Psoas muscle (tissue), 8 donors: ENCODE data around the gene TSPAN9. TPM values are rescaled to one million over a fixed set of nuclear protein-coding genes. Genes with fewer than 3 reads are reported as not detected.
A peak's percentile ranks its signal among the peaks of the same experiment; 100 is the strongest.

Source experiments
- ATAC-seq, 4 donors: fragments of 200-7000 bp; cut with Tn5 transposase; one replicate each; pipeline ENCODE4 v1.9.1; 2020; ENCODE audit warnings: moderate library complexity in 3 of 4, mild to moderate bottlenecking in 2 of 4
- DNase-seq, 2 donors: peaks; one replicate each; pipeline ENCODE4 v3.0.0-alpha.2; 2020
- H3K27ac ChIP-seq: fragments of 200-600 bp; one replicate; pipeline ENCODE4 v1.8.0; 2022
- H3K27me3 ChIP-seq, 3 donors: fragments of 200-600 bp in 1 of 3; one replicate each; pipeline versions ENCODE4 v1.6.1 to v1.8.0; 2013 to 2022; ENCODE audit warnings: low read length in 2 of 3, mild to moderate bottlenecking in 2 of 3, moderate library complexity in 1 of 3; ENCODE audit not compliant: insufficient read depth in 3 of 3
- H3K36me3 ChIP-seq, 2 donors: fragments of 200-600 bp in 1 of 2; one replicate each; pipeline versions ENCODE4 v1.6.1 to v1.8.0; 2013 to 2022; ENCODE audit warnings: low read depth in 1 of 2, mild to moderate bottlenecking in 1 of 2, moderate library complexity in 1 of 2; ENCODE audit not compliant: insufficient read depth in 1 of 2
- H3K4me1 ChIP-seq: fragments of 200-600 bp; one replicate; pipeline ENCODE4 v1.8.0; 2022
- H3K4me3 ChIP-seq: fragments of 200-600 bp; one replicate; pipeline ENCODE4 v1.8.0; 2022; ENCODE audit warnings: mild to moderate bottlenecking
- H3K9me3 ChIP-seq: fragments of 200-600 bp; one replicate; pipeline ENCODE4 v1.8.0; 2022
- WGBS, 3 donors: extraction: QIAGEN DNeasy Blood & Tissue Kit; methylation state at CpG; one replicate each; pipeline versions ENCODE4 v1.1.6 to v1.1.7; 2013; 5-methylcytosine and 5-hydroxymethylcytosine counted together
- intact Hi-C, 2 donors: fragments of 100-400 bp; cut with DNase I; formaldehyde crosslinking; loops; one replicate each; pipeline versions ENCODE4 v1.11.0 to v1.14.2; 2022
- polyA plus RNA-seq, 3 donors: library from polyadenylated mRNA; stranded (reverse); fragments of 200-250 nt; gene quantifications; one replicate each; pipeline ENCODE4 v1.2.3, GENCODE V29; 2013
- total RNA-seq, 4 donors: library from RNA; stranded (reverse); fragmentation: NEBNext Ultra II Directional in 2 of 4; extraction: Animal tissue kit (Norgen Biotek cat#: 25700) in 2 of 4; gene quantifications; one replicate each; pipeline versions ENCODE4 v1.2.1 to v1.2.4, GENCODE V29; 2021 to 2023
- TF ChIP-seq, protein P1 (sequence below): fragments of 200-600 bp; IDR thresholded peaks from one replicate; pipeline ENCODE4 v1.8.0; 2022; ENCODE audit warnings: antibody characterized with exemption
- donor health status: healthy with polysubstance abuse.
- donor health status: DM: no; HTN: no; CAD: no; lungs with moderate emphysema.
- donor health status: Bipolar disorder and iron deficiency.
- donor health status: healthy.
- donor health status: DM: yes; HTN: yes; CAD: no.
- donor health status: DM: no; HTN: no; CAD: no.
- donor health status: DM: no; HTN: no; CAD: no.
- donor health status: DM: yes; HTN: yes; CAD: no.

Gene TSPAN9
- total and polyA plus RNA-seq, 7 donors = 6.4 to 28.0 (median 11.6) TPM

- peak; percentile 50 to 74 for DNase-seq
- Histone ChIP-seq H3K9me3 (no peaks in the 10 kb centered on the region), H3K4me3 (peak overlapping the region; percentile 71), H3K27me3 (no peaks in the 10 kb centered on the region), H3K4me1 (peaks cover 42% of the 10 kb centered on the region), H3K36me3 (no peaks in the 10 kb centered on the region), H3K27ac (peak overlapping the region; percentile 67)
- intact Hi-C loops = loop anchor here (5.0 kb wide), 5 partner anchors 37 to 128 kb away; no protein-coding TSS in a partner anchor
- peak; percentile 64 to 81 (median 76) for ATAC-seq
- 1 to 9% (median 3%) methylated on average over 40 to 49 of the region's 49 CpGs for WGBS, 3 donors
- TF ChIP-seq, protein P1, sequence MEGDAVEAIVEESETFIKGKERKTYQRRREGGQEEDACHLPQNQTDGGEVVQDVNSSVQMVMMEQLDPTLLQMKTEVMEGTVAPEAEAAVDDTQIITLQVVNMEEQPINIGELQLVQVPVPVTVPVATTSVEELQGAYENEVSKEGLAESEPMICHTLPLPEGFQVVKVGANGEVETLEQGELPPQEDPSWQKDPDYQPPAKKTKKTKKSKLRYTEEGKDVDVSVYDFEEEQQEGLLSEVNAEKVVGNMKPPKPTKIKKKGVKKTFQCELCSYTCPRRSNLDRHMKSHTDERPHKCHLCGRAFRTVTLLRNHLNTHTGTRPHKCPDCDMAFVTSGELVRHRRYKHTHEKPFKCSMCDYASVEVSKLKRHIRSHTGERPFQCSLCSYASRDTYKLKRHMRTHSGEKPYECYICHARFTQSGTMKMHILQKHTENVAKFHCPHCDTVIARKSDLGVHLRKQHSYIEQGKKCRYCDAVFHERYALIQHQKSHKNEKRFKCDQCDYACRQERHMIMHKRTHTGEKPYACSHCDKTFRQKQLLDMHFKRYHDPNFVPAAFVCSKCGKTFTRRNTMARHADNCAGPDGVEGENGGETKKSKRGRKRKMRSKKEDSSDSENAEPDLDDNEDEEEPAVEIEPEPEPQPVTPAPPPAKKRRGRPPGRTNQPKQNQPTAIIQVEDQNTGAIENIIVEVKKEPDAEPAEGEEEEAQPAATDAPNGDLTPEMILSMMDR = no peak
Measured at GRCh38 chr12:3200032-3200617, 122.9 kb downstream of the TSPAN9 start.

GRCh38 chr12:3200814-3201233 lies 123.6 kb downstream of the TSPAN9 start:
- Histone ChIP-seq H3K4me3 (peak overlapping the region; percentile 71), H3K9me3 (no peaks in the 10 kb centered on the region), H3K36me3 (no peaks in the 10 kb centered on the region), H3K4me1 (peaks cover 49% of the 10 kb centered on the region), H3K27me3 (no peaks in the 10 kb centered on the region), H3K27ac (peak overlapping the region; percentile 67)
- DNase-seq (no peak), ATAC-seq (peak in 3 of 4 donors; percentile 9 to 27 (median 19))
- intact Hi-C loops = loop anchor here (5.0 kb wide), 5 partner anchors 36 to 129 kb away; no protein-coding TSS in a partner anchor
- WGBS, 3 donors = 13 to 19% (median 15%) methylated on average over 33 to 41 of the region's 41 CpGs
- TF ChIP-seq, protein P1 = no peak

GRCh38 chr12:3201339-3202051 lies 124.3 kb downstream of the TSPAN9 start:
- DNase-seq = no peak
- WGBS, 3 donors = 42 to 45% (median 42%) methylated on average over 10 of the region's 10 CpGs

GRCh38 chr12:3202096-3202495 lies 124.9 kb downstream of the TSPAN9 start:
- no peaks in the 10 kb centered on the region for H3K36me3 ChIP-seq
- no peak for DNase-seq
- no peaks in the 10 kb centered on the region for H3K27me3 ChIP-seq
- peaks cover 58% of the 10 kb centered on the region for H3K4me1 ChIP-seq
- no peak overlapping the region for H3K27ac ChIP-seq
- H3K4me3 ChIP-seq = peak overlapping the region; percentile 71
- intact Hi-C loops = loop anchor here (2.0 to 5.0 kb wide), 7 partner anchors 35 to 130 kb away; no protein-coding TSS in a partner anchor
- ATAC-seq = no peak
- no peaks in the 10 kb centered on the region for H3K9me3 ChIP-seq
- TF ChIP-seq, protein P1 = no peak
- WGBS, 3 donors = 34 to 44% (median 42%) methylated on average over 11 of the region's 11 CpGs

More at GRCh38 chr12:3201339-3202051, 124.3 kb downstream of the TSPAN9 start:
- TF ChIP-seq, protein P1 = no peak
- peak overlapping the region; percentile 71 for H3K4me3 ChIP-seq
- no peak overlapping the region for H3K27ac ChIP-seq
- no peaks in the 10 kb centered on the region for H3K9me3 ChIP-seq
- H3K36me3 ChIP-seq = no peaks in the 10 kb centered on the region
- intact Hi-C loops = loop anchor here (2.0 to 5.0 kb wide), 7 partner anchors 36 to 129 kb away; no protein-coding TSS in a partner anchor
- H3K4me1 ChIP-seq = peaks cover 56% of the 10 kb centered on the region
- H3K27me3 ChIP-seq = no peaks in the 10 kb centered on the region
- ATAC-seq = no peak
